Type B pancreatic cell (in vitro differentiated cells): Measurements from ENCODE around the gene H2BK1. TPM values are rescaled to one million over a fixed set of nuclear protein-coding genes. Genes with fewer than 3 reads are reported as not detected.

Source experiments
- DNase-seq: peaks from one replicate; pipeline ENCODE4 v3.0.0; 2021; ENCODE audit warnings: mixed read lengths; ENCODE audit not compliant: unreplicated experiment; ENCODE audit errors: extremely low spot score
- H3K27ac Mint-ChIP-seq: 2 replicates; pipeline ENCODE4 v1.8.0; 2021; ENCODE audit warnings: mild to moderate bottlenecking, mixed read lengths
- H3K27me3 Mint-ChIP-seq: 2 replicates; pipeline ENCODE4 v1.8.0; 2021; ENCODE audit warnings: mixed read lengths
- H3K36me3 Mint-ChIP-seq: 2 replicates; pipeline ENCODE4 v1.8.0; 2021; ENCODE audit warnings: mixed read lengths
- H3K4me1 Mint-ChIP-seq: one replicate; pipeline ENCODE4 v1.8.0; 2021; ENCODE audit warnings: mixed read lengths; ENCODE audit not compliant: unreplicated experiment
- H3K4me3 Mint-ChIP-seq: 2 replicates; pipeline ENCODE4 v1.8.0; 2021; ENCODE audit warnings: mild to moderate bottlenecking, mixed read lengths
- H3K9me3 Mint-ChIP-seq: 2 replicates; pipeline ENCODE4 v1.8.0; 2021; ENCODE audit warnings: mixed read lengths
- CTCF ChIP-seq: fragments of 200-600 bp; sonication (generic); conservative IDR thresholded peaks from 2 replicates; pipeline ENCODE4 v1.5.0; 2021; ENCODE audit warnings: antibody characterized with exemption, mild to moderate bottlenecking
- total RNA-seq: library from RNA; stranded (reverse); gene quantifications from 2 replicates; pipeline ENCODE4 v1.2.1, GENCODE V29; 2021; ENCODE audit warnings: low replicate concordance

H2BK1 gene
- total RNA-seq, 1 donor from 2014 or later, result not detected

- Mint-ChIP-seq H3K4me1 (no peaks in the 10 kb centered on the region), H3K27ac (no peak overlapping the region), H3K27me3 (peaks cover 13% of the 10 kb centered on the region), H3K36me3 (no peaks in the 10 kb centered on the region), H3K9me3 (no peaks in the 10 kb centered on the region), H3K4me3 (no peak overlapping the region)
- no peak for TF ChIP-seq CTCF
- no peak for DNase-seq
These were observed 48.5 kb downstream of the H2BK1 start for GRCh38 chr7:151161757-151162156.

Other genes with a start within 250 kb of the H2BK1 start
- gene KCNH2, start 232.2 kb downstream of the H2BK1 start, total RNA-seq, result 8.0 and 10.0 TPM in 2 replicates
- gene NOS3, start 219.5 kb downstream of the H2BK1 start, total RNA-seq, result 0.21 and 1.7 TPM in 2 replicates
- 33.8 and 53.2 TPM in 2 replicates for gene ATG9B, start 186.0 kb downstream of the H2BK1 start, total RNA-seq
- 32.7 and 45.5 TPM in 2 replicates for gene ABCB8, start 182.0 kb downstream of the H2BK1 start, total RNA-seq
- 2.2 and 4.4 TPM in 2 replicates for gene ASIC3, start 162.0 kb downstream of the H2BK1 start, total RNA-seq
- 20.4 and 20.5 TPM in 2 replicates for gene CDK5, start 152.6 kb downstream of the H2BK1 start, total RNA-seq
- 144 and 150 TPM in 2 replicates for gene SLC4A2, start 150.9 kb downstream of the H2BK1 start, total RNA-seq
- 100 and 118 TPM in 2 replicates for gene FASTK, start 129.7 kb downstream of the H2BK1 start, total RNA-seq
- 37.9 and 41.7 TPM in 2 replicates for gene TMUB1, start 127.0 kb downstream of the H2BK1 start, total RNA-seq
- 95.9 and 114 TPM in 2 replicates for gene AGAP3, start 124.0 kb downstream of the H2BK1 start, total RNA-seq
- gene GBX1, start 42.8 kb downstream of the H2BK1 start, total RNA-seq, result 0.26 and 0.41 TPM in 2 replicates
- gene ASB10, start 23.2 kb downstream of the H2BK1 start, total RNA-seq, result not detected in 2 replicates
- gene ABCF2, start 16.7 kb upstream of the H2BK1 start, total RNA-seq, result 35.9 and 46.5 TPM in 2 replicates
- 44.4 and 54.7 TPM in 2 replicates for gene CHPF2, start 22.0 kb upstream of the H2BK1 start, total RNA-seq
- 20.0 and 58.4 TPM in 2 replicates for gene SMARCD3, start 38.2 kb upstream of the H2BK1 start, total RNA-seq
- 49.3 and 54.3 TPM in 2 replicates for gene NUB1, start 131.3 kb upstream of the H2BK1 start, total RNA-seq
- 13.0 and 83.0 TPM in 2 replicates for gene WDR86, start 199.6 kb upstream of the H2BK1 start, total RNA-seq
- gene CRYGN, start 229.7 kb upstream of the H2BK1 start, total RNA-seq, result 0.67 and 1.3 TPM in 2 replicates